NCI-H146 (cell line): ENCODE data around the gene TTF2.
"Not testable (repeated sequence)": the region's sequence is repeated elsewhere in the genome, so short reads cannot be mapped to it uniquely, and the experiment has no call there.

Source experiments
- DNase-seq: peaks from one replicate; lab custom pipeline; 2025; lab: John Stamatoyannopoulos, UW

TTF2 gene

GRCh38 chr1:117121589-117122329, 61.6 kb downstream of the TTF2 start, which contains the start of gene TRIM45:
TRIM45 (minus strand) TSS chr1:117121749; CDS start chr1:117121201, 548 bp downstream.
- peak; percentile 96 for DNase-seq

GRCh38 chr1:117122330-117123025, 62.4 kb downstream of the TTF2 start:
- DNase-seq, result peak; percentile 75

- DNase-seq, result no peak
Measured at GRCh38 chr1:117123274-117123673, 63.1 kb downstream of the TTF2 start.

GRCh38 chr1:117124661-117125060, 64.5 kb downstream of the TTF2 start:
- no peak for DNase-seq

GRCh38 chr1:117127795-117128194, 67.7 kb downstream of the TTF2 start:
- no peak for DNase-seq

- peak; percentile 45 for DNase-seq
Measured at GRCh38 chr1:117128323-117129079, 68.4 kb downstream of the TTF2 start.

GRCh38 chr1:117130526-117130925, 70.4 kb downstream of the TTF2 start:
- DNase-seq, result no peak

GRCh38 chr1:117135329-117135728, 75.2 kb downstream of the TTF2 start:
- DNase-seq, result no peak

- DNase-seq, result peak; percentile 39
Measured at GRCh38 chr1:117136749-117137148, 76.6 kb downstream of the TTF2 start.

- peak; percentile 81 for DNase-seq
Measured at GRCh38 chr1:117137281-117137855, 77.2 kb downstream of the TTF2 start.

- peak; percentile 28 for DNase-seq
Measured at GRCh38 chr1:117138106-117138505, 78.0 kb downstream of the TTF2 start.

- peak; percentile 16 for DNase-seq
Measured at GRCh38 chr1:117138561-117138960, 78.4 kb downstream of the TTF2 start.

GRCh38 chr1:117142200-117142599, 82.1 kb downstream of the TTF2 start:
- DNase-seq, result no peak

GRCh38 chr1:117143172-117143571, 83.0 kb downstream of the TTF2 start:
- no peak for DNase-seq

GRCh38 chr1:117143871-117144270, 83.7 kb downstream of the TTF2 start:
- DNase-seq, result no peak

- no peak for DNase-seq
Measured at GRCh38 chr1:117146072-117146471, 85.9 kb downstream of the TTF2 start.

GRCh38 chr1:117146575-117147340, 86.6 kb downstream of the TTF2 start:
- peak; percentile 88 for DNase-seq

GRCh38 chr1:117147341-117147831, 87.3 kb downstream of the TTF2 start:
- peak; percentile 44 for DNase-seq

GRCh38 chr1:117147856-117148588, 87.9 kb downstream of the TTF2 start:
- no peak for DNase-seq

- no peak for DNase-seq
Measured at GRCh38 chr1:117150316-117150715, 90.2 kb downstream of the TTF2 start.

- DNase-seq, result not testable (repeated sequence)
Measured at GRCh38 chr1:117151305-117151704, 91.2 kb downstream of the TTF2 start.
